Small intestine (tissue), 7 donors: ENCODE data around the gene VWA8. TPM values are rescaled to one million over a fixed set of nuclear protein-coding genes. Genes with fewer than 3 reads are reported as not detected.
"Not testable (repeated sequence)": the region's sequence is repeated elsewhere in the genome, so short reads cannot be mapped to it uniquely, and the experiment has no call there.

Experiments used
- DNase-seq, 2 donors: peaks; one replicate each; pipeline versions ENCODE4 v3.0.0 to v3.0.0-alpha.2; 2013
- FAIRE-seq: peaks from 2 replicates; lab custom pipeline; 2012; peaks lifted over from hg19 to GRCh38; lab: Jason Lieb, UNC
- H3K27ac ChIP-seq, 3 donors: one replicate each; pipeline ENCODE4 v1.5.1; 2013; ENCODE audit warnings: low read length in 2 of 3, mild to moderate bottlenecking in 2 of 3, control low read depth in 1 of 3, inconsistent platforms in 1 of 3, low read depth in 1 of 3, moderate library complexity in 1 of 3
- H3K27me3 ChIP-seq, 3 donors: one replicate each; pipeline ENCODE4 v1.6.1; 2013; ENCODE audit warnings: low read length in 3 of 3, inconsistent platforms in 1 of 3; ENCODE audit not compliant: control insufficient read depth in 3 of 3, insufficient read depth in 3 of 3
- H3K36me3 ChIP-seq, 3 donors: one replicate each; pipeline ENCODE4 v1.6.1; 2013; ENCODE audit warnings: low read length in 3 of 3, inconsistent platforms in 1 of 3, low read depth in 1 of 3, mild to moderate bottlenecking in 1 of 3, moderate library complexity in 1 of 3; ENCODE audit not compliant: control insufficient read depth in 3 of 3, insufficient read depth in 2 of 3
- H3K4me1 ChIP-seq, 3 donors: one replicate each; pipeline ENCODE4 v1.6.1; 2013; ENCODE audit warnings: low read length in 2 of 3, inconsistent platforms in 1 of 3, low read depth in 1 of 3, mild to moderate bottlenecking in 1 of 3, moderate library complexity in 1 of 3; ENCODE audit not compliant: control insufficient read depth in 3 of 3, insufficient read depth in 2 of 3
- H3K4me3 ChIP-seq, 3 donors: one replicate each; pipeline ENCODE4 v1.5.1; 2013; ENCODE audit warnings: low read length in 3 of 3, control low read depth in 1 of 3, inconsistent platforms in 1 of 3, low read depth in 1 of 3, mild to moderate bottlenecking in 1 of 3, moderate library complexity in 1 of 3
- H3K9me3 ChIP-seq, 2 donors: one replicate each; pipeline ENCODE4 v1.6.1; 2013; ENCODE audit warnings: low read depth in 1 of 2, low read length in 1 of 2; ENCODE audit not compliant: control insufficient read depth in 2 of 2, insufficient read depth in 1 of 2
- WGBS, 3 donors: extraction: QIAGEN DNeasy Blood & Tissue Kit; methylation state at CpG; one replicate each; pipeline ENCODE4 v1.1.7; 2013; 5-methylcytosine and 5-hydroxymethylcytosine counted together
- polyA plus RNA-seq, 4 donors: library from polyadenylated mRNA; stranded (reverse) in 3 of 4; unstranded in 1 of 4; fragments of 200-250 nt in 3 of 4; fragments of 120-200 nt in 1 of 4; gene quantifications; one replicate each; pipeline versions ENCODE4 v1.2.1 to v1.2.3, GENCODE V29; 2013
- donor health status: healthy with polysubstance abuse.
- donor health status: control.
- donor health status: control.
- donor health status: Bipolar disorder and iron deficiency.
- donor health status: healthy.

The VWA8 gene
- polyA plus RNA-seq, 4 donors, result 3.8 to 11.5 (median 6.0) TPM

- FAIRE-seq, result peak; percentile 89
Measured at GRCh38 chr13:41652735-41653361, 308.1 kb downstream of the VWA8 start.

GRCh38 chr13:41651413-41652058, 309.4 kb downstream of the VWA8 start:
- no peaks in the 10 kb centered on the region for H3K27me3 ChIP-seq
- no peak overlapping the region for H3K4me3 ChIP-seq
- DNase-seq (no peak), FAIRE-seq (no peak)
- no peak overlapping the region for H3K27ac ChIP-seq
- no peaks in the 10 kb centered on the region for H3K36me3 ChIP-seq
- no peaks in the 10 kb centered on the region for H3K4me1 ChIP-seq
- no peaks in the 10 kb centered on the region for H3K9me3 ChIP-seq
- WGBS, 3 donors, result 90 to 100% (median 97%) methylated on average over 1 of the region's 1 CpG

More at GRCh38 chr13:41652735-41653361, 308.1 kb downstream of the VWA8 start:
- H3K4me3 ChIP-seq, result no peak overlapping the region
- 43 to 51% (median 48%) methylated on average over 4 of the region's 4 CpGs for WGBS, 3 donors
- no peak overlapping the region for H3K27ac ChIP-seq
- no peaks in the 10 kb centered on the region for H3K27me3 ChIP-seq
- H3K36me3 ChIP-seq, result no peaks in the 10 kb centered on the region
- peak; percentile 14 to 58 for DNase-seq
- H3K9me3 ChIP-seq, result no peaks in the 10 kb centered on the region
- no peaks in the 10 kb centered on the region for H3K4me1 ChIP-seq

GRCh38 chr13:41650706-41651105, 310.2 kb downstream of the VWA8 start:
- no peak for FAIRE-seq
- no peak for DNase-seq
- H3K36me3 ChIP-seq, result no peaks in the 10 kb centered on the region
- 92 to 94% (median 94%) methylated on average over 2 of the region's 2 CpGs for WGBS, 3 donors
- peaks cover 0 to 4% (median 0%) of the 10 kb centered on the region in 3 donors for H3K4me1 ChIP-seq
- H3K9me3 ChIP-seq, result no peaks in the 10 kb centered on the region
- no peak overlapping the region for H3K4me3 ChIP-seq
- no peak overlapping the region for H3K27ac ChIP-seq
- H3K27me3 ChIP-seq, result no peaks in the 10 kb centered on the region

- FAIRE-seq, result no peak
- DNase-seq, result no peak
- Histone ChIP-seq H3K4me1 (peaks cover 0 to 13% (median 0%) of the 10 kb centered on the region in 3 donors), H3K36me3 (no peaks in the 10 kb centered on the region), H3K27ac (no peak overlapping the region), H3K4me3 (no peak overlapping the region), H3K27me3 (no peaks in the 10 kb centered on the region), H3K9me3 (no peaks in the 10 kb centered on the region)
- WGBS, 3 donors, result 85 to 92% (median 87%) methylated on average over 3 of the region's 3 CpGs
Measured at GRCh38 chr13:41649659-41650058, 311.2 kb downstream of the VWA8 start.

- Histone ChIP-seq H3K4me1 (peaks cover 0 to 20% (median 0%) of the 10 kb centered on the region in 3 donors), H3K27me3 (no peaks in the 10 kb centered on the region), H3K4me3 (no peak overlapping the region), H3K36me3 (peaks cover 0 to 2% (median 0%) of the 10 kb centered on the region in 3 donors), H3K9me3 (no peaks in the 10 kb centered on the region), H3K27ac (peak overlapping the region in 2 of 3 donors; percentile 7 to 38)
- DNase-seq (peak; percentile 6 to 38), FAIRE-seq (peak; percentile 39)
- WGBS, 3 donors, result 30 to 58% (median 49%) methylated on average over 5 of the region's 5 CpGs
Measured at GRCh38 chr13:41648314-41648935, 312.5 kb downstream of the VWA8 start.

- FAIRE-seq, H3K36me3 ChIP-seq, H3K4me3 ChIP-seq, DNase-seq, H3K27me3 ChIP-seq, H3K9me3 ChIP-seq: not testable (repeated sequence)
- Histone ChIP-seq H3K27ac (peak overlapping the region in 2 of 3 donors; percentile 7 to 54), H3K4me1 (peaks cover 0 to 20% (median 0%) of the 10 kb centered on the region in 3 donors)
- 85 to 92% (median 90%) methylated on average over 10 of the region's 10 CpGs for WGBS, 3 donors
Measured at GRCh38 chr13:41647699-41648313, 313.1 kb downstream of the VWA8 start.

GRCh38 chr13:41645331-41645730, 315.6 kb downstream of the VWA8 start:
- DNase-seq, result peak; percentile 20 to 76
- no peaks in the 10 kb centered on the region for H3K9me3 ChIP-seq

GRCh38 chr13:41644742-41645141, 316.2 kb downstream of the VWA8 start:
- Histone ChIP-seq H3K9me3 (no peaks in the 10 kb centered on the region), H3K27me3 (no peaks in the 10 kb centered on the region), H3K36me3 (peaks cover 0 to 2% (median 0%) of the 10 kb centered on the region in 3 donors), H3K4me3 (no peak overlapping the region), H3K27ac (peak overlapping the region in 1 of 3 donors; percentile 57), H3K4me1 (peaks cover 0 to 31% (median 0%) of the 10 kb centered on the region in 3 donors)
- DNase-seq, result peak in 1 of 2 donors; percentile 10
- WGBS, 3 donors, result 46 to 59% (median 58%) methylated on average over 1 of the region's 1 CpG
- no peak for FAIRE-seq

More at GRCh38 chr13:41645331-41645730, 315.6 kb downstream of the VWA8 start:
- Histone ChIP-seq H3K27ac (peak overlapping the region in 2 of 3 donors; percentile 54 to 57), H3K4me1 (peaks cover 0 to 25% (median 0%) of the 10 kb centered on the region in 3 donors), H3K36me3 (peaks cover 0 to 2% (median 0%) of the 10 kb centered on the region in 3 donors), H3K27me3 (no peaks in the 10 kb centered on the region), H3K4me3 (no peak overlapping the region)
- WGBS, 3 donors, result 10 to 34% (median 31%) methylated on average over 4 of the region's 4 CpGs
- no peak for FAIRE-seq
